ENCODE results near the gene MTREX. TPM values are rescaled to one million over a fixed set of nuclear protein-coding genes. Genes with fewer than 3 reads are reported as not detected.

Gene MTREX
- total RNA-seq, 1 experiment from 2014 or later, result 123 TPM

GRCh38 chr5:55415071-55415470 is 107.3 kb downstream of the MTREX start:
- no peaks in the 10 kb centered on the region for H3K27me3 Mint-ChIP-seq (ENCODE audit: low read depth)
- no peak overlapping the region for H4K91ac ChIP-seq (ENCODE audit: insufficient read length, low read depth, low read length)
- H3K9me3 ChIP-seq (ENCODE audit: control insufficient read depth, low read depth, low read length), result no peaks in the 10 kb centered on the region
- no peak overlapping the region for H2AFZ ChIP-seq (ENCODE audit: low read length)
- H3K18ac ChIP-seq (ENCODE audit: insufficient read length, low read depth, low read length), result no peak overlapping the region
- H4K8ac ChIP-seq (replicated peaks; ENCODE audit: insufficient read length, low read depth, low read length), result no peak overlapping the region
- H2BK12ac ChIP-seq (ENCODE audit: insufficient read length, low read depth, low read length), result no peak overlapping the region
- H3K79me1 ChIP-seq (ENCODE audit: insufficient read depth, low read depth, low read length, poor library complexity, severe bottlenecking), result no peaks in the 10 kb centered on the region
- no peaks in the 10 kb centered on the region for H4K20me1 ChIP-seq (ENCODE audit: control insufficient read depth, insufficient read depth, insufficient read length)
- peaks cover 10 to 41% (median 32%) of the 10 kb centered on the region in 3 experiments; a peak in 6 of 7 replicates for H3K36me3 Mint-ChIP-seq (ENCODE audit: insufficient read depth in 1 of 3, low read depth in 3 of 3)
- no peak overlapping the region for H3K4me3 Mint-ChIP-seq
- no peak overlapping the region for H3K23ac ChIP-seq (ENCODE audit: insufficient read length, low read depth, low read length)
- peaks cover 6 to 9% of the 10 kb centered on the region in 2 experiments for H3K4me1 Mint-ChIP-seq
- no peak overlapping the region for H2BK15ac ChIP-seq (ENCODE audit: low read depth, low read length)
- H3K14ac ChIP-seq (ENCODE audit: insufficient read depth, low read length), result no peak overlapping the region
- no peak overlapping the region for H3K4ac ChIP-seq (ENCODE audit: low read depth, low read length)
- DNase-seq, result no peak
- H3K27ac Mint-ChIP-seq, result peak overlapping the region in 2 of 3 experiments; percentile 86 to 91; a peak in 4 of 7 replicates
- no peak overlapping the region for H2BK120ac ChIP-seq (ENCODE audit: low read depth, low read length, poor library complexity, severe bottlenecking)
- no peaks in the 10 kb centered on the region for H3K27me3 ChIP-seq (ENCODE audit: insufficient read depth, low read length)
- no peaks in the 10 kb centered on the region; the same call in 1 of the 2 replicates for H3K4me1 ChIP-seq (ENCODE audit: insufficient read depth, low read length)
- no peak overlapping the region for H2AK5ac ChIP-seq (ENCODE audit: insufficient read length, low read length)
- no peak overlapping the region for H3K4me2 ChIP-seq (ENCODE audit: insufficient read depth, insufficient read length, low read length)
- no peak overlapping the region for H3K27ac ChIP-seq (ENCODE audit: insufficient read length, low read depth, low read length)
- H3T11ph ChIP-seq (ENCODE audit: low read length), result no peak overlapping the region
- no peak overlapping the region for H2BK20ac ChIP-seq (ENCODE audit: low read depth, low read length, poor library complexity, severe bottlenecking)
- no peak for TF ChIP-seq CTCF (conservative IDR thresholded peaks at IDR 0.05)
- no peaks in the 10 kb centered on the region for H3K23me2 ChIP-seq (ENCODE audit: insufficient read length, low read depth, low read length, poor library complexity, severe bottlenecking)
- no peak overlapping the region for H2BK5ac ChIP-seq (ENCODE audit: insufficient read length, low read length)
- H3K9me3 Mint-ChIP-seq, result no peaks in the 10 kb centered on the region
- H3K79me2 ChIP-seq (ENCODE audit: insufficient read depth, low read length), result no peaks in the 10 kb centered on the region
- H3K9ac ChIP-seq (ENCODE audit: extremely low read depth, insufficient read length, low read length), result no peak overlapping the region
- H4K5ac ChIP-seq (ENCODE audit: insufficient read length, low read depth, low read length), result no peak overlapping the region
- no peak overlapping the region for H3K56ac ChIP-seq (ENCODE audit: insufficient read length, low read depth, low read length)
